Measurements from ENCODE around the gene FYCO1.

DNA sequence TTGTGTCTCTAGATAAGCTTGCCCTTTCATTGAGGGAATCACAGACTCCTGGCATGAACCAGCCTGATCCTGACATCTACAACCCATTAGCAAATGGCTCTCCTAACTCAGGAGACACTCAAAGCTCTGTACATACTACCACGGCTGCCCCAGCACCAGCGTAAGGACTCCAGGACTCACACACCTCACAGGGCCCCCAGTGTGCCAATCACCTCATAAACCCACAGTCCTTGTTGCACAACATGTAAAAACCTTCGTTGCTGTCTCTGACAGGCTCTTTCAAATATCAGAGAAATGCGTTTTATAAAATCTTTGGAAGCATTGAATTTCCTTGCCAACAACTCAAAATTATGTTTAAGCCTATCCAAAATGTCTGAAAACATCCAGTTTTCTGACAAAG is 7.3 kb downstream of the FYCO1 start:
- TF ChIP-seq, protein P1, sequence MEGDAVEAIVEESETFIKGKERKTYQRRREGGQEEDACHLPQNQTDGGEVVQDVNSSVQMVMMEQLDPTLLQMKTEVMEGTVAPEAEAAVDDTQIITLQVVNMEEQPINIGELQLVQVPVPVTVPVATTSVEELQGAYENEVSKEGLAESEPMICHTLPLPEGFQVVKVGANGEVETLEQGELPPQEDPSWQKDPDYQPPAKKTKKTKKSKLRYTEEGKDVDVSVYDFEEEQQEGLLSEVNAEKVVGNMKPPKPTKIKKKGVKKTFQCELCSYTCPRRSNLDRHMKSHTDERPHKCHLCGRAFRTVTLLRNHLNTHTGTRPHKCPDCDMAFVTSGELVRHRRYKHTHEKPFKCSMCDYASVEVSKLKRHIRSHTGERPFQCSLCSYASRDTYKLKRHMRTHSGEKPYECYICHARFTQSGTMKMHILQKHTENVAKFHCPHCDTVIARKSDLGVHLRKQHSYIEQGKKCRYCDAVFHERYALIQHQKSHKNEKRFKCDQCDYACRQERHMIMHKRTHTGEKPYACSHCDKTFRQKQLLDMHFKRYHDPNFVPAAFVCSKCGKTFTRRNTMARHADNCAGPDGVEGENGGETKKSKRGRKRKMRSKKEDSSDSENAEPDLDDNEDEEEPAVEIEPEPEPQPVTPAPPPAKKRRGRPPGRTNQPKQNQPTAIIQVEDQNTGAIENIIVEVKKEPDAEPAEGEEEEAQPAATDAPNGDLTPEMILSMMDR (optimal IDR thresholded peaks at IDR 0.05 in 1 of 3, IDR thresholded peaks at IDR 0.05 in 1 of 3, conservative IDR thresholded peaks at IDR 0.05 in 1 of 3; ENCODE audit: extremely low read depth in 1 of 3, insufficient read depth in 2 of 3, low read length in 3 of 3), result no peak
- TF ChIP-seq EZH2 (IDR thresholded peaks at IDR 0.05; ENCODE audit: low read length), result no peak
